WTC11 (cell line): ENCODE data around the gene CYP1A2. TPM values are rescaled to one million over a fixed set of nuclear protein-coding genes. Genes with fewer than 3 reads are reported as not detected.

Source experiments
- ATAC-seq: fragments of 200-7000 bp; cut with Tn5 transposase; 2 replicates; pipeline ENCODE4 v1.10.0; 2021; ENCODE audit warnings: mild to moderate bottlenecking, moderate library complexity
- CTCF ChIA-PET: fragments of 300-600 bp; sonication (Branson Sonifier 250); formaldehyde crosslinking; loops from one replicate; lab custom pipeline; 2021; ENCODE audit warnings: antibody characterized with exemption; lab: Charles Lee
- POLR2A ChIA-PET: fragments of 350-600 bp; sonication (Branson Sonifier 250); formaldehyde crosslinking; loops from one replicate; lab custom pipeline; 2021; ENCODE audit warnings: antibody characterized with exemption; lab: Charles Lee
- DNase-seq: peaks from one replicate; pipeline ENCODE4 v3.0.0; 2021; ENCODE audit warnings: low spot score
- H3K27ac Mint-ChIP-seq: 2 replicates; pipeline ENCODE4 v1.8.0; 2021; ENCODE audit warnings: mixed read lengths
- H3K27me3 Mint-ChIP-seq: 2 replicates; pipeline ENCODE4 v1.8.0; 2021; ENCODE audit warnings: low read depth, mild to moderate bottlenecking, moderate library complexity, mixed read lengths
- H3K36me3 Mint-ChIP-seq: 2 replicates; pipeline ENCODE4 v1.8.0; 2021; ENCODE audit warnings: mixed read lengths
- H3K4me1 Mint-ChIP-seq: 2 replicates; pipeline ENCODE4 v1.8.0; 2022; ENCODE audit warnings: mixed read lengths
- H3K4me3 Mint-ChIP-seq: 2 replicates; pipeline ENCODE4 v1.8.0; 2021; ENCODE audit warnings: mild to moderate bottlenecking, moderate library complexity, mixed read lengths
- H3K9me3 Mint-ChIP-seq: 2 replicates; pipeline ENCODE4 v1.8.0; 2021; ENCODE audit warnings: mixed read lengths
- ATF3 ChIP-seq: sonication (generic); formaldehyde crosslinking; conservative IDR thresholded peaks from 2 replicates; pipeline ENCODE4 v1.8.1; 2022; ENCODE audit warnings: mild to moderate bottlenecking, missing genetic modification reagents
- CBFB ChIP-seq: sonication (generic); formaldehyde crosslinking; IDR thresholded peaks from 2 replicates; pipeline ENCODE4 v1.8.1; 2022; ENCODE audit warnings: mild to moderate bottlenecking, low read depth, missing genetic modification reagents
- CTCF ChIP-seq: fragments of 200-600 bp; IDR thresholded peaks from 2 replicates; pipeline ENCODE4 v1.8.0; 2022; ENCODE audit warnings: antibody characterized with exemption
- FOXK1 ChIP-seq: sonication (generic); formaldehyde crosslinking; IDR thresholded peaks from 2 replicates; pipeline ENCODE4 v1.8.0; 2022; ENCODE audit warnings: mild to moderate bottlenecking, moderate library complexity, missing genetic modification reagents
- GABPB1 ChIP-seq: sonication (generic); formaldehyde crosslinking; IDR thresholded peaks from 2 replicates; pipeline ENCODE4 v1.8.1; 2023; ENCODE audit warnings: mild to moderate bottlenecking, missing genetic modification reagents
- HMGA2 ChIP-seq: fragments of 250-450 bp; sonication (Bioruptor Pico); IDR thresholded peaks from 2 replicates; pipeline ENCODE4 v1.4.0; 2021; ENCODE audit warnings: mild to moderate bottlenecking, moderate library complexity
- IRF2 ChIP-seq: sonication (generic); formaldehyde crosslinking; IDR thresholded peaks from 2 replicates; pipeline ENCODE4 v1.8.0; 2022; ENCODE audit warnings: low read depth, missing genetic modification reagents, borderline replicate concordance
- MAX ChIP-seq: sonication (generic); formaldehyde crosslinking; IDR thresholded peaks from 2 replicates; pipeline ENCODE4 v1.8.0; 2022; ENCODE audit warnings: mild to moderate bottlenecking, missing genetic modification reagents
- NR3C1 ChIP-seq: sonication (generic); formaldehyde crosslinking; conservative IDR thresholded peaks from 2 replicates; pipeline ENCODE4 v1.8.1; 2023; ENCODE audit warnings: low read depth, mild to moderate bottlenecking, missing genetic modification reagents
- SMAD3 ChIP-seq: sonication (generic); formaldehyde crosslinking; IDR thresholded peaks from 2 replicates; pipeline ENCODE4 v1.8.0; 2022; ENCODE audit warnings: missing genetic modification reagents, mild to moderate bottlenecking, borderline replicate concordance
- SP1 ChIP-seq: sonication (generic); formaldehyde crosslinking; conservative IDR thresholded peaks from 2 replicates; pipeline ENCODE4 v1.8.1; 2022; ENCODE audit warnings: missing genetic modification reagents
- TCF7 ChIP-seq: sonication (generic); formaldehyde crosslinking; IDR thresholded peaks from 2 replicates; pipeline ENCODE4 v1.8.0; 2022; ENCODE audit warnings: mild to moderate bottlenecking, low read depth, missing genetic modification reagents, moderate library complexity
- TEAD4 ChIP-seq: sonication (generic); formaldehyde crosslinking; IDR thresholded peaks from 2 replicates; pipeline ENCODE4 v1.8.0; 2022; ENCODE audit warnings: mild to moderate bottlenecking, missing genetic modification reagents
- ZNF396 ChIP-seq: fragments of 250-450 bp; sonication (Bioruptor Pico); IDR thresholded peaks from 2 replicates; pipeline ENCODE4 v1.8.0; 2021; ENCODE audit warnings: mild to moderate bottlenecking, moderate library complexity, borderline replicate concordance
- ZNF423 ChIP-seq: fragments of 250-450 bp; sonication (Bioruptor Pico); IDR thresholded peaks from 2 replicates; pipeline ENCODE4 v2.1.2; 2022; ENCODE audit warnings: mild to moderate bottlenecking, moderate library complexity
- ZNF425 ChIP-seq: fragments of 250-450 bp; sonication (Bioruptor Pico); conservative IDR thresholded peaks from 2 replicates; pipeline ENCODE4 v1.9.0; 2021; ENCODE audit warnings: mild to moderate bottlenecking
- ZNF532 ChIP-seq: fragments of 250-450 bp; sonication (Bioruptor Pico); IDR thresholded peaks from 2 replicates; pipeline ENCODE4 v1.9.0; 2021; ENCODE audit warnings: mild to moderate bottlenecking, borderline replicate concordance
- total RNA-seq: library from RNA; stranded (reverse); gene quantifications from 3 replicates; pipeline ENCODE4 v1.2.3, GENCODE V29; 2021

CYP1A2 gene
- total RNA-seq, 1 experiment from 2014 or later: not detected

- Mint-ChIP-seq H3K9me3 (no peaks in the 10 kb centered on the region), H3K27me3 (peaks cover 18% of the 10 kb centered on the region), H3K4me3 (no peak overlapping the region), H3K4me1 (peaks cover 42% of the 10 kb centered on the region), H3K36me3 (no peaks in the 10 kb centered on the region), H3K27ac (no peak overlapping the region; the same call in 1 of the 2 replicates)
- ChIA-PET POLR2A (interaction anchor here (1.3 kb wide), 1 partner anchor 9 kb away, joined by 5 read pairs; no protein-coding TSS in a partner anchor), CTCF (interaction anchor here (0.7 to 12.6 kb wide), 7 partner anchors 10 to 152 kb away, joined by 3 to 409 read pairs (median 101); partner anchors contain the start of gene CSK)
- DNase-seq: no peak
- no peak for ATAC-seq
- TF ChIP-seq ZNF425 (CRISPR knock-in tag) (no peak), NR3C1 (CRISPR knock-in tag) (no peak), TCF7 (CRISPR knock-in tag) (no peak), ZNF396 (CRISPR knock-in tag) (no peak), HMGA2 (CRISPR knock-in tag) (no peak), IRF2 (CRISPR knock-in tag) (no peak), SP1 (CRISPR knock-in tag) (no peak), MAX (CRISPR knock-in tag) (no peak), SMAD3 (CRISPR knock-in tag) (no peak), ZNF423 (no peak), TEAD4 (CRISPR knock-in tag) (no peak), FOXK1 (CRISPR knock-in tag) (no peak), CBFB (CRISPR knock-in tag) (no peak), GABPB1 (CRISPR knock-in tag) (no peak)
Observed at GRCh38 chr15:74773731-74774252, 25.1 kb downstream of the CYP1A2 start.

- no peak for ATAC-seq
- Mint-ChIP-seq H3K27me3 (peaks cover 29% of the 10 kb centered on the region), H3K4me3 (no peak overlapping the region)
- no peak for DNase-seq
- no peak for TF ChIP-seq CTCF
- TF ChIP-seq ZNF532 (CRISPR knock-in tag): no peak
- no peak for TF ChIP-seq ATF3 (CRISPR knock-in tag)
- TF ChIP-seq, all 79 proteins: peak for 0
- ChIA-PET CTCF (interaction anchor here (1.2 to 12.6 kb wide), 2 partner anchors 9 to 25 kb away, joined by 3 to 360 read pairs; partner anchors contain the start of gene CSK), POLR2A (no interaction called here)
- Mint-ChIP-seq H3K9me3 (no peaks in the 10 kb centered on the region), H3K4me1 (peaks cover 43% of the 10 kb centered on the region), H3K27ac (no peak overlapping the region), H3K36me3 (no peaks in the 10 kb centered on the region)
Observed at GRCh38 chr15:74775132-74775562, 26.5 kb downstream of the CYP1A2 start.
